AG08396 (cell line): ENCODE data around the gene PTPMT1.
"Not testable (repeated sequence)": the region's sequence is repeated elsewhere in the genome, so short reads cannot be mapped to it uniquely, and the experiment has no call there.

Experiments used
- DNase-seq: peaks from one replicate; pipeline ENCODE4 v3.0.0; 2012; ENCODE audit warnings: low spot score, mixed read lengths

PTPMT1 gene, protein sequence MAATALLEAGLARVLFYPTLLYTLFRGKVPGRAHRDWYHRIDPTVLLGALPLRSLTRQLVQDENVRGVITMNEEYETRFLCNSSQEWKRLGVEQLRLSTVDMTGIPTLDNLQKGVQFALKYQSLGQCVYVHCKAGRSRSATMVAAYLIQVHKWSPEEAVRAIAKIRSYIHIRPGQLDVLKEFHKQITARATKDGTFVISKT

DNA sequence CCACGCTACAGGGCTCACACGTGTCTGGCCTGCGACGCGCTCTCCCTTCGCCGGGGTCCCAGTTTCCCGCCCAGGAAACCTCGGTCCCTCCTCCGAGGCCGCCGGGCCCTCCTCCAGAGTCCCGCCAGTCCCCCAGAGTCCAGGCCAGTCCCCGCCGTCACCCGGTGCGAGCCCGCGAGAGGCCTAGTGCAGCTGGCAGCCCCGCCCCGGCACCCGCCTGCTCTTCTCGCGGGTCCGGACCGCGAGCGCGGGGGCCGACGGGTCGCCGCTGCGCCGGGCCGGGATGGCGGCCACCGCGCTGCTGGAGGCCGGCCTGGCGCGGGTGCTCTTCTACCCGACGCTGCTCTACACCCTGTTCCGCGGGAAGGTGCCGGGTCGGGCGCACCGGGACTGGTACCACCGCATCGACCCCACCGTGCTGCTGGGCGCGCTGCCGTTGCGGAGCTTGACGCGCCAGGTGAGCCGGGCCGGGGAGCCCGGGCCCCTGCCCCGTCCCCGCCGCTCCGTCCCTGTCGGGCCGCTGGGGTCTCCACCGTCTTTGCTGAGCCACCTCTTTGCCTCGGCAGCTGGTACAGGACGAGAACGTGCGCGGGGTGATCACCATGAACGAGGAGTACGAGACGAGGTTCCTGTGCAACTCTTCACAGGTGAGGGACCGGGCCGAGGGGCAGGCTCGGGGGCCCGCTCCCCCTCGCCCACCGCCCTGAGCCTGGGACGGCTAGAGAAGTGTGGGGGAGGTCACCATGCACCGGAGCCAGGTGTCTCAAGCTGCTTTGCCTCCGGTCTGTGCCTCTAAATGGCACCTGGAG is at the start of gene PTPMT1:
PTPMT1 (plus strand) TSS at position 260 of the 809 bp plus-strand sequence; CDS start at position 284, 24 bp downstream.
- peak; percentile 90 for DNase-seq

DNA sequence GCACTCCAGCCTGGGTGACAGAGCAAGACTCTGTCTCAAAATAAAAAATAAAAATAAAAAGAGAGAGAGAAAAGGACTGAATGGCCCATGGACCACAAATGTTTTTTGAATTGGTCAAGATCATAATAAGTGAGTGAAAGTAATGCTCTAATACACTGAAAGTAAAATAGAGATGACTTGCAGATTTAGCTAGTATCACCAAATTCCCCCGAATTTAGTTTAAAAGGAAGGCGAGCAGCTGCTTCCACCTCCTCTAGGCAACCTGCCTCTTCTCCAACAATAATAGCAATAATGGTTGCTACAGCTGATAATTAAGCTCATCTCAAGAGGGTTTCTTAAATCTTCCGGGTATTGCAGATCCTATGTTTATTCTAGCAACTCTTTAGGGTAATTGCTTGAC is 49.2 kb upstream of the PTPMT1 start:
- no peak for DNase-seq

DNA sequence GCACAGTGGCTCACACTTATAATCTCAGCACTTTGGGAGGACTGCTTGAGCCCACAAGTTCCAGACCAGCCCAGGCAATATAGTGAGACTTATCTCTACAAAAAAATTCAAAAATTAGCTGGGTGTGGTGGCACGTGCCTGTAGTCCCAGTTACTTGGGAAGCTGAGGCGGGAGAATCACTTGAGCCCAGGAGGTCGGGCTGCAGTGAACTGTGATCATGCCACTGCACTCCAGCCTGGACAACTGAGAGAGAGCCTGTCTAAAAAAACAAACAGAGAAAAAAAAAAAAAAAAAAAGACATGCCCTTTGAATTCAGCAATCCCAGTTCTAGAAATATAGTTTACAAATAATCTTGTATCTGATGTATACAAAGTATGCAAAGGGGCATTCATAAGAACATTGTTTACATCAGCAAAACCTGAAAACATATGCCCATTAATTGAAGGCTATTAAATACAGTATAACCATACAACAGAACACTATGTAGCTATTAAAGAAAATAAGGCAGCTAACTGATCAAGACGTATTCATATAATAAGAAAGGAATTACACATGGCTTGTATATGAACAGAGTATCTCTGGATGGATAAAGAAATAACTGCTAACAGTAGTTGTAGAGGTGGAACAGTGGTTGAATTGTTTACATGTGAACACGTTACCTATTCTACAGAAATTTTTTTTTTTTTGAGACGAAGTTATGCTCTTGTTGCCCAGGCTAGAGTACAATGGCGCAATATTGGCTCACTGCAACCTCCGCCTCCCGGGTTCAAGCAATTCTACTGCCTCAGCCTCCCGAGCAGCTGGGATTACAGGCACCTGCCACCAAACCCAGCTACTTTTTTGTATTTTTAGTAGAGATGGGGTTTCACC is 48.2 kb upstream of the PTPMT1 start:
- DNase-seq = no peak

DNA sequence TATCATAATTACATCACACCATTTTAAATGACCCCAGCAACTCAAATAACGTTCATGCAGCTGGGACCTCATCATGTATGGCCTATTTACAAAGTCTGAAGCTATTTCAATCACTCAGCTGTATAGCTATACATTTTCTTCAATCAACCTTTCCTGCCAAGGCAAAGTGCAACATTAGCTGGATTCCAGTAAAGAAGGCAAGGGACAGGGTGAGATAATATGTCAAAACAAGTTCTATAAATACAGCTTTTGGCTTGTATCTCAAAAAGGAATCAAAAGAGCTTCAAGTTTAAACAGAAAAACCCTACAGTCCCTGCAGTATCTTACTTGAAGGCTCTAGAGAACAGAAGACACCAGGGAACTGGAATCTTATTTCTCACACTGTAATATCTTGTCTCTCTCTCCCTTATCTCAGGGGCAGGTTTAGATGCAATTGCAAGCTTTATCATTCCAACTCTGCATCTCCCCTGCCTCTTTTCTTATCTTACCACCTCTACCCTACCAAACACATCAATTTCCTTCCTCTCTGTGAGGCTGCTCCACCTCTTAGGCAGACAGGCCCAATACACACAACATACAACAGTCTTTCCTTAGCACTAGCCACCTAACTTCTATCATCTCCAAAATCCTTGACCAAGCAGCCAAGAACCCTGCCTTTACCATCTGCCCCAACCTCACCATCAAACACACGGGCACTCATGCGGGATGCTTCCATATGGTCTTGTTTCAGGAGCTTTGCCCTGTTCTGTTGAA is 47.0 kb upstream of the PTPMT1 start:
- no peak for DNase-seq

DNA sequence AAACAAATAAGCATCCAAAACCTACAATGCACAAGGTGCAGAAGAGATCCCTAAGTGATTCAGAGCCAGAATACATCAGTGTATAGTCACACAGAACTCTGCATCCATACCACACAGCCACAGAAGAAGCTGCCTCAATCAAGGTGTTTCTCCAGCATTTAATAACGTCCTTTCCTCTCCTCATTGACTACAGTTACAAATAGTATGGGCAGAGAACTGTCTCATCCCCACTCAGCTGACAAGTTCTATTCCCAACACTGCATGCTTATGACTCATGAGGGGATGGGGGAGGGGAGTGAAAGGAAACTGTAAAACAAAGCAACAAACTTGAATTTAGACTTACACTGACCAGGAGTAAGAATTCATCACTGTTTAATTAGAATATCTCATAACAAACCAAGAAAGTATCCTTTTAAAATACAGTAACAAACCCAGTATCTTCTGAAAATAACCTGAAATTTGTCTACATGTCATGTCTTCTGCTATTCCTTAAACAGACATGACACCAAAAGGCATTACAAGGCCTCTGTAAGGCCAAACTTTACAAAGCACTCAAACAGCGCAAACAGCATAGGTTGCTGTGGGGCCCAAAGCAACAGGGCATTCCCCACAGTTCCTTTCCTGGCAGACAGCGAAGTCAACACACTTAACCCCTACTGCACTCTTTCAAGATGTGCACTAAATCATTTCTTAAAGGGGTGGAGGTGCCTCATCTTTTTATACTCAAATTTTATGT is 41.7 kb upstream of the PTPMT1 start:
- peak; percentile 54 for DNase-seq

DNA sequence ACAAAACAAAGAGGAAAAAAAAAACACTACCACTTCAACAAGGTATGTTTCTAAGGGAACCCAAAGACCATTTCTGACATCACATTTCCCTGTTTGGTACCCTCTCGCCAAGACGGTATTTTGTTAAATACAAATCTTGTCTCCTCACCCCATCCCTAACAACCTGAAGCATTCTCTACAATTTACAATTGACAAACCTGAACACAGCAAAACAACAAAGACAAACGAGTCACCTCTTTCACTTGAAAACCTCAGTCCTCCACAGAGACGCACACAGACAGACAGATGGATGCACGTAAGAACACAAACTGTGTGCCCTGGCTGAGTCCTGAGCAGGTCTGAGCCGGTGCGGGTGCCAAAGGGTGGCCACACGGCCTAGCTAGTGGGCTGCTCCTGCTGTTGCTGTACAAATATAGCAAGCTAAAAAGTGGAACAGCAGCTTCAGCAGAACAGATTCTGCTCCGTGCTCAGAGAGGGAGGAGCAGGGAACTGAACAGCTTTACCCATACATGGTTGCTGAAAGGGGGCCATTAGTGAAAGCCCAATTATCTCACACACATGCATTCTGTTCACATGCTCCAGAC is 41.0 kb upstream of the PTPMT1 start:
- DNase-seq = peak; percentile 15

DNA sequence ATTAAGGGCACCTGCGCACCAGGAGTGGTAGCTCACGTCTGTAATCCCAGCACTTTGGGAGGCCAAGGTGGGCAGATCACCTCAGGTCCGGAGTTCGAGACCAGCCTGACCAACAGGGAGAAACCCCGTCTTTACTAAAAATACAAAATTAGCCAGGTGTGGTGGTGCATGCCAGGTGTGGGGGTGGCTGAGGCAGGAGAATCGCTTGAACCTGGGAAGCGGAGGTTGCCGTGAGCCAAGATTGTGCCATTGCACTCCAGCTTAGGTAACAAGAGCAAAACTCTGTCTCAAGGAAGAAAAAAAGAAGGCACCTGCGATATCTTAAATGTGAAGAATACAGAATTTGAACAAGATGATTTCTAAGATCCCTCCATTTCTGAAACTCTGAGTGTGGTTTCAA is 39.4 kb upstream of the PTPMT1 start:
- not testable (repeated sequence) for DNase-seq

DNA sequence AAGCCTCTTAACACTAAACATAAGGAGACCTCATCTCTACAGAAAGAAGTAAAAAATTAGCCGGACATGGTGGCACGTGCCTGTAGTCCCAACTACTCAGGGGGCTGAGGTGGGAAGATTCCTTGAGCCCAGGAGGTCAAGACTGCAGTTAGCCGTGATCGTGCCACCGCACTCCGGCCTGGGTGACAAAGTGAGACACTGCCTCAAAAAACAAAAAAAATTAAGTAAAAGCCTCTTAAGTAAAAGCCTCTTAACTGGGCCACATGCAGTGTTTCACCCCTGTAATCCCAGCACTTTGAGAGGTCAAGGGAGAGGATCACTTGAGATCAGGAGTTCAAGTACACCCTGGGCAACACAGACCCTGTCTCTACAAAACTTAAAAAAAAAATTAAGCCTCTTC is 38.2 kb upstream of the PTPMT1 start:
- no peak for DNase-seq

DNA sequence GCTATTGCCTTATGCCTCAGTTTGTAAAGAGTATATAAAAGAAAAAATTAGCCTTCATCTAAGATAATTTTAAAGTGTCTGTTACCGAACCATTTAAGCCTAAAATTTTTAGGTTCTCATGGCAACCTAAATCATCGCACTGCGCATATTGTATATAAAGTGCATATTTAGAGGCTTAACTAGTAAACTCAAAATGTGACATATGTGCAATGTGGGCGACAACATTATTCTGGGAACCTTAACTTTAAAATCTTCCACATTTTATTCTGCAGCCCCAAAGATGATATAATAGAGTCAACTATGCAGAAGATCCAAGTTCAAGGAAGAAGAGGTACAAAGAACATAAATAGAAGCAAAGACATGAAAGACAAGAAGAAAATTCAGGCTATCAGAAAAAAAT is 35.4 kb upstream of the PTPMT1 start:
- DNase-seq = no peak

DNA sequence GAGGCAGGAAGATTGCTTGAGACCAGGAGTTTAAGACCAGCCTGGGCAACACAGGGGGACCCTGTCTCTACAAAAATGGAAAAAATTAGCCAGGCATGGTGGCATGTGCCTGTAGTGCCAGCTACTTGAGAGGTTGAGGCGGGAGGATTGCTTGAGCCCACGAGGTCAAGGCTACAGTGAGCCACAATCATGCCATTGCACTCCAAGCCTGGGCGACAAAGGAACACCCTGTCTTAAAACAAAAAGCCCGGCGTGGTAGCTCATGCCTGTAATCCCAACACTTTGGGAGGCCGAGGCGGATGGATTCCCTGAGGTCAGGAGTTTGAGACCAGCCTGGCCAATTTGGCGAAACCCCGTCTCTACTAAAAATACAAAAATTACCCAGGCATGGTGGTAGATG is 34.7 kb upstream of the PTPMT1 start:
- not testable (repeated sequence) for DNase-seq

DNA sequence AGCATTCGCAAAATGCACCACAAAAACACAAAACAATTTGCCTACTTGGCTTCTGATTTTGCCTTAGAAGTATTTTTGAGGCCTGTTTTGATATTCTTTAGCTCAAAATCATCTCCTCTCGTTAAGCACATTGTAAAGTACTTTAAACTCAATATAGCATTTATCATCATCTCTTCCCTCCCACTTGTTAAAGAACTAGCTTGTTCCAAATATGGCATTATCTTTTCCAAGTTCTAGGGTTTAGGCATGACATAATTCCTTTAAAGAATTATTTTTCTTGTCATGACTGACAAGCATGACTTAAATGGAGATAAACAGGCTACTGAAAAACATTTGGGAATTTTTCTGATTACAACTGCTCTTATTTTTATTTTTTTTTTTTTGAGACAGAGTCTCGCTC is 33.7 kb upstream of the PTPMT1 start:
- no peak for DNase-seq

DNA sequence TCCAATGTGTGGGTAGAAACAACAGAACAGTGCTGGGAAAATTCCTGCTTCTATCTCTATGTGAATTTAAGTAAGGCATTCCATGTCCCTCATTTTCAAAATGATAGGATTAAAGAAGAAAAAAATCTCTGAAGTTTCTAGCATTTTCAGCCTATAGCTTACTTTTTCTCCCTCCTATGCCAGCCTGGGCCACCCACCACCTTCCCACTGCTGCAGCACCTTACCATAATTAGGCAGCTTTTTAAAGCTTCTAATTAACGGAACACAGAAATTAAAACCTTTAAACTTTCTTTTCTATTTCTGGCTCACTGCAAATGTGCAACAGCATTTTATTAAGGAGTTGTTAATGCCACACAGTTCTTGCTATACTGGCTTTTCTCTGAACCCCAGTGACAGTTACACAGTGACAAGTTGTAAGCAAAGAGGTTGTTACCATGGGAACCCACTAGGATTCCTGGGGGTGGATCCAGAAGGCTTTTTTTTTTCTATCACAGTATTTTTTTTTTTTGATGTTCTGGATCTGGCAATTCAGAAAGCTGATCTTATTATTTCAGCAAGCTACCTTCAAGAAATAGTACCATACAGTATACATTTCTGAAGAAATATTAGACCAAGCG is 32.7 kb upstream of the PTPMT1 start:
- no peak for DNase-seq

DNA sequence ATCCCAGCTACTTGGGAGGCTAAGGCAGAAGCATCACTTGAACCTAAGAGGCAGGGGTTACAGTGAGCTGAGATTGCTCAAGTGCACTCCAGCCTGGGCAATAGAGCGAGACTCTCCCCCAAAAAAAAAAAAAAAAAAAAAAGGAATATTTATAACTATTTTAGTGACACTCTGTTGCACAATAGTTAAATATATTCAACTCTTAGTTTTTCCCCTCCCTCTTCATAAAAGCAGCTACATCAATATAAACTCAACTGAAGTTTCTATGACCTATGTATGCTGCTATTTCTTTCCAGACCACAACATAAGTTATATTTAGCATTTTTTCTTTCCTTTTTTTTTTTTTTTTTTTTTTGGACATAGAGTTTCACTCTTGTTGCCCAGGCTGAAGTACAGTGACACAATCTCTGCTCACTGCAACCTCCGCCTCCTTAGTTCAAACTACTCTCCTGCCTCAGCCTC is 31.7 kb upstream of the PTPMT1 start:
- peak; percentile 25 for DNase-seq

DNA sequence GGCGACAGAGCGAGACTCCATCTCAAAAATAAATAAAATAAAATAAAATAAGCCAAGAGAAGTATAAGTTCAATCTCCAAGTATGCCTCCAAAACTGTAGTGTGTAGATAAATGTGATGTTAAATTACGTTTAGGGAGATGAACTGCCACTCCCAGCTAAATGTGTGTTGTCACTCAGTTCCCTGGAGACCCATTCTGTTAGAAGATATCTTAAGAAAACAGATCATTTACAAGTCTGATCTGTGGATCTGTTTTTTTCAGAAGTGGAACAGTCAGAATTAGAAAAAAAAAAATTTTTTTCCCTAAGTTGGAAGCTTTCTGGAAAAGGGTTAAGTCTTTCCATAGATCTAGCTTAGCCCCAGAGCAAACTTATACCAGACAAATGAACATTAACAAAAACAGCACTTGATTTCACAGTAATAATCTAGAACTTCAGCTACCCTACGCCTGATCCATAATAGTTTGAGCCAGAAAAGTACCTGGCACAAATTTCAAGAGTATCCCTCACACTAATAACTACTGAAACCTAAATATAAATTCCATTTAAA is 30.6 kb upstream of the PTPMT1 start:
- DNase-seq = no peak

DNA sequence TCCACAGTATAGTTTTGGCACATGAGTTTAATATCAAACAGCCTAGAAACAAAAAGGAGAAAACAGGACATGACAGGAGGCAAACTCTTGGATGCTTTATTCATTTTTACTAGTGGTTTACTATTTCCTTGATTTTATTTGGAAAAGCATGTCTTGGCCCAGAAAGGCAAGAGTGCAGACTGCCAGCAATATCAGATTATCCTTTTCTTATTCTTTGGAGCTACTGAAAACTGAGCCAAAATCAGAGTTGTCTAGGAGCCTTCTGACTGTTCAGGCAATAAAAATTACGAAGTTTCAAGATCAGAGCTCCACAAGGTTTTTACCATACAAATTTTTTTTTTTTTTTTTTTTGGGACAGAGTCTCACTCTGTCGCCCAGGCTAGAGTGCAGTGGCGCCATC is 28.5 kb upstream of the PTPMT1 start:
- DNase-seq = no peak

DNA sequence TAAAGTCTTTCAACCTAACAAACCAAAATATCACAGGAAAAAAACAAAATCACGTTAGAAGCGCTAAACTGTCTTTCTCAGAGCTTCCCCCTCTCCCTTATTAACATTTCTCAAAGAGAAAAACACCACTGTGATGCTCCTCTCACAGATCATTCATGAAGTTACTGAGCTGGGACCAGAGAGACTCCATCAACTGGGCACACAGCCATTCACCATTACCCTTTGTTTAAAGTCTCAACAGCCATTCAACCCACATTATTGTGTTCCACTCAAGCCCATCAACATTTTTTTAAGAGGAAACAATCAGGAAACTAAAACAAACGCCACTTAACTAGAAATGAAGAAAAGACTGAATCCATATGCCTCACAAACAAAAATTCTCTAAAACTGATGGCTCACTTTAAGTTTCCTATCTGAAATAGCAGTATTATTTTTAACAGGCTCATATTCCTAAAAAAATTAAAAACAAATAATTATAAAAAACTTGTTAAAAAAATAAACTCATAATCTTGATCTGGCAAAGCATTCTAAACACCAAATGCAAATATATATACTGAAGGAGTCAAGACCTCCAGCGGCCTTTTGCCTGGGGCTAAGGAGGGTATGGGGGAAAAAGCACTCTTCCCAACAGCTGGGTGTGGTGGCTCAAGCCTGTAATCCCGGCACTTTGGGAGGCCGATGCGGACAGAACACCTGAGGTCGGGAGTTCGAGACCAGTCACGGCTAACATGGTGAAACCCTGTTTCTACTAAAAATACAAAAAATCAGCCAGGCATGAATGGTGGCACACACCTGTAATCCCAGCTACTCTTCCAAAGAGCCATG is 26.4 kb upstream of the PTPMT1 start:
- no peak for DNase-seq

DNA sequence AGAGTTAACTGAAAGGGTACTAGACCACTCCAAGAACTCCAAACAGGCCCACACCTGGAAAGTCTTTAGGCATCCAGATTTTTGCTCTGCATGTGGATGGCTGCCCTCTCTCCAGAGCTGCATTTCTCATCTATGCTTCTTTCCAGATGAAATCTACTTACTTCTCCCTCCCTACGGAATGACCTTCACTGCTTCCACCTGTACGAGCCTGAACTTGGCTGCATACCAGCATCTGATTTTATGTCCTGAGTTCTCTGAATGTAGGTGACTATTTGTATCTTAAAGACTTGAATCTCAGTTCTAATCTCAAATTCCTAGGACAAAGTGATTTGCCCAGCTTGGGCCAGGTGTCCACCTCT is 25.7 kb upstream of the PTPMT1 start:
- no peak for DNase-seq

DNA sequence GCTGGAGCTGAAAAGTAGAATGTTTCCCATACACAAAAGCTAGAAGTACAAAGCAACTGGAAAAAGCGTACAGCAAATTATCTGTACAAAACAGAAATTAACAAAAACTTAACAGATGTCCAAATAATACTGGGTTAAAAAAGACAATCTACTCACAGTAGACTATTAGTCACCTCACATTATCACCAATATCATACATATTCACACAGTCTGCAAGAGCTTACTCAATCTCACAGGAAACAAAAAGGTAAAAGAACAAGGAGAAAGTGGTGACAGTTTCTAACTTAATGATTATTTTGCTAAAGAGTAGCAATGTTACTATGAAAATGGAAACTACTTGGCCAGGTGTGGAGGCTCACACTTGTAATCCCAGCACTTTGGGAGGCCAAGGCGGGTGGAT is 24.3 kb upstream of the PTPMT1 start:
- DNase-seq = no peak

DNA sequence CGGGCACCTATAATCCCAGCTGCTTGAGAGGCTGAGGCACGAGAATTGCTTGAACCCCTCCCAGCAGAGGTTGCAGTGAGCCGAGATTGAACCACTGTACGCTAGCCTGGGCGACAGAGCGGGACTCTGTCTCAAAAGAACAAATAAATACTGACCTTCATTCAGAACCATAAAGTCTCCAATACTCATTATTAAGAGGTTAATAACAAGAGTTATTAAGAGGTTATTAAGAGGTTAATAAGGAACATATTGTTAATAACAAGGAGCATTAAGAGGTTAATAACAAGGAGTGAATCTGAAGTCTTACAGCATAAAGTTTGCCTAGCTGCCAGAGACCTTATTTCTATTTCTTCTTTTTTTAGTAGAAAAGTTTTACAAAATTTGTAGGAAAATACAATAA is 20.1 kb upstream of the PTPMT1 start:
- no peak for DNase-seq
